LHCN-M2 (cell line): ENCODE measurements around the gene COMMD3. TPM values are rescaled to one million over a fixed set of nuclear protein-coding genes. Genes with fewer than 3 reads are reported as not detected.
"Not testable (repeated sequence)": the region's sequence is repeated elsewhere in the genome, so short reads cannot be mapped to it uniquely, and the experiment has no call there.

Experiments
- DNase-seq: peaks from one replicate; pipeline ENCODE4 v3.0.0-alpha.2; 2012; ENCODE audit warnings: low read depth
- polyA plus RNA-seq: library from polyadenylated mRNA; unstranded; fragments of >200 nt; gene quantifications from one replicate; pipeline ENCODE4 v1.2.1, GENCODE V29; 2012; ENCODE audit warnings: missing spikeins
- total RNA-seq: library from RNA; depleted of rRNA; stranded (reverse); fragments of >200 nt; gene quantifications from 2 replicates; pipeline ENCODE4 v1.2.3, GENCODE V29; 2014; rRNA removed

The COMMD3 gene
- total RNA-seq, result 37.5 and 56.6 TPM in 2 replicates
- 59.2 TPM for polyA plus RNA-seq

GRCh38 chr10:22316286-22317075 lies at the start of gene COMMD3:
Gene COMMD3, plus strand, starts transcription at chr10:22316388. Its CDS starts 30 bp downstream, at chr10:22316418.
- peak; percentile 83 for DNase-seq

- DNase-seq, result no peak
These were observed 47.7 kb upstream of the COMMD3 start for GRCh38 chr10:22268503-22268902.

- no peak for DNase-seq
These were observed 44.4 kb upstream of the COMMD3 start for GRCh38 chr10:22271786-22272185.

- DNase-seq, result no peak
These were observed 37.8 kb upstream of the COMMD3 start for GRCh38 chr10:22278441-22278782.

- no peak for DNase-seq
These were observed 36.1 kb upstream of the COMMD3 start for GRCh38 chr10:22280078-22280477.

GRCh38 chr10:22285130-22285529 lies 31.1 kb upstream of the COMMD3 start:
- no peak for DNase-seq

- DNase-seq, result no peak
These were observed 22.3 kb upstream of the COMMD3 start for GRCh38 chr10:22293747-22294404.

GRCh38 chr10:22294694-22295093 lies 21.5 kb upstream of the COMMD3 start:
- DNase-seq, result no peak

- DNase-seq, result no peak
These were observed 15.0 kb upstream of the COMMD3 start for GRCh38 chr10:22301193-22301592.

- DNase-seq, result no peak
These were observed 12.7 kb upstream of the COMMD3 start for GRCh38 chr10:22303461-22303860.

GRCh38 chr10:22305721-22306120 lies 10.5 kb upstream of the COMMD3 start:
- no peak for DNase-seq

GRCh38 chr10:22308390-22308789 lies 7.8 kb upstream of the COMMD3 start:
- DNase-seq, result peak; percentile 50

GRCh38 chr10:22309180-22310000 lies 6.8 kb upstream of the COMMD3 start:
- DNase-seq, result no peak

- DNase-seq, result not testable (repeated sequence)
These were observed 6.2 kb upstream of the COMMD3 start for GRCh38 chr10:22310012-22310411.

- DNase-seq, result no peak
These were observed 5.3 kb upstream of the COMMD3 start for GRCh38 chr10:22310928-22311327.

GRCh38 chr10:22314852-22315251 lies 1.3 kb upstream of the COMMD3 start:
- DNase-seq, result no peak

GRCh38 chr10:22315455-22316285 lies 518 bp upstream of the COMMD3 start:
- no peak for DNase-seq

- no peak for DNase-seq
These were observed 835 bp downstream of the COMMD3 start for GRCh38 chr10:22317076-22317370.

- DNase-seq, result no peak
These were observed 1.8 kb downstream of the COMMD3 start for GRCh38 chr10:22317771-22318565.

GRCh38 chr10:22318772-22319171 lies 2.6 kb downstream of the COMMD3 start:
- no peak for DNase-seq

GRCh38 chr10:22319547-22319979 lies 3.4 kb downstream of the COMMD3 start:
- DNase-seq, result no peak
